ENCODE results near the gene PLAU.

DNA sequence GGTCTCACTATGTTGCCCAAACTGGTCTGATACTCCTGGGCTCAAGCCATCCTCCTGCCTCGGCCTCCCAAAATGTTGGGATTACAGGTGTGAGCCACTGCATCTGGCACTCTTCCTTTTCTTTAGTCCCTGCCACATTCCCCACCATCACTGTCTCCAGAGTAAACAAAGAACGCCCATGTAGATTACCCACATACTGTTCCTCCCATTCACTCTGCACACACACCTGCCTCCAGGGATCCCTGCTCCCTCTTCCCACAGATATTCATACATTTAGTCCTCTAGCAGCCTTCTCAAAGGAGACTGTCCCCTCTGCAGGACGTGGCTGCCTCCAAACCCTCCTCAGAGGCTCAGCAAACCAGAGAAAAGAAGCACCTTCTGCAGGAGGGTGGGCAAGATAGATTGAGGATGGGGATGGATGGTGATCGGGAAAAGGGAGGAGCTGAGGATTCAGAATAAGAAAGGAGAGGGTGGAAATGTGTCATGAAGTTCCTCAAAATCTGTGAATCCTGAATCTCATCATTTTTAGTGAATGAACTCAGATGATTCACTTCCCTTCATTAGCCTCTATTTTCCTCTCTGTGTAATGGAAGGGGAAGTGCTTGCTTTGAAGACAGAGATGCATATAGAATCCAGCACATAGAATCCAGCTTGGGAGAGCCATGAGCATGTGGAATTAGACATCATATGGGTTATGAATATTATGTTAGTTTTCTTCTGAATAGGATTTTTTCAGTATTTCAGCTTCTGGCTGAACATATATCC is 5.5 kb upstream of the PLAU start:
- TF ChIP-seq, protein P1, sequence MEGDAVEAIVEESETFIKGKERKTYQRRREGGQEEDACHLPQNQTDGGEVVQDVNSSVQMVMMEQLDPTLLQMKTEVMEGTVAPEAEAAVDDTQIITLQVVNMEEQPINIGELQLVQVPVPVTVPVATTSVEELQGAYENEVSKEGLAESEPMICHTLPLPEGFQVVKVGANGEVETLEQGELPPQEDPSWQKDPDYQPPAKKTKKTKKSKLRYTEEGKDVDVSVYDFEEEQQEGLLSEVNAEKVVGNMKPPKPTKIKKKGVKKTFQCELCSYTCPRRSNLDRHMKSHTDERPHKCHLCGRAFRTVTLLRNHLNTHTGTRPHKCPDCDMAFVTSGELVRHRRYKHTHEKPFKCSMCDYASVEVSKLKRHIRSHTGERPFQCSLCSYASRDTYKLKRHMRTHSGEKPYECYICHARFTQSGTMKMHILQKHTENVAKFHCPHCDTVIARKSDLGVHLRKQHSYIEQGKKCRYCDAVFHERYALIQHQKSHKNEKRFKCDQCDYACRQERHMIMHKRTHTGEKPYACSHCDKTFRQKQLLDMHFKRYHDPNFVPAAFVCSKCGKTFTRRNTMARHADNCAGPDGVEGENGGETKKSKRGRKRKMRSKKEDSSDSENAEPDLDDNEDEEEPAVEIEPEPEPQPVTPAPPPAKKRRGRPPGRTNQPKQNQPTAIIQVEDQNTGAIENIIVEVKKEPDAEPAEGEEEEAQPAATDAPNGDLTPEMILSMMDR (CRISPR knock-in tag; IDR thresholded peaks at IDR 0.05) = no peak
- TF ChIP-seq RFXAP (CRISPR knock-in tag; IDR thresholded peaks at IDR 0.05; ENCODE audit: borderline replicate concordance) (no peak), YY1 (IDR thresholded peaks at IDR 0.05; ENCODE audit: insufficient read depth, insufficient replicate concordance, low read depth, low read length) (no peak), DNMT1 (CRISPR knock-in tag; IDR thresholded peaks at IDR 0.05) (no peak), POLR2A (IDR thresholded peaks at IDR 0.05; ENCODE audit: insufficient read depth in 1 of 2, low read depth in 2 of 2, low read length in 2 of 2) (no peak), MXI1 (IDR thresholded peaks at IDR 0.05; ENCODE audit: borderline replicate concordance, low read depth, low read length) (no peak), ZBTB7A (CRISPR knock-in tag; IDR thresholded peaks at IDR 0.05) (no peak), ATF1 (CRISPR knock-in tag; IDR thresholded peaks at IDR 0.05) (no peak), ZFP36 (IDR thresholded peaks at IDR 0.05; ENCODE audit: borderline replicate concordance, low read depth, low read length, partially characterized antibody) (no peak), ZNF296 (CRISPR knock-in tag; conservative IDR thresholded peaks at IDR 0.05) (no peak), MYC (CRISPR knock-in tag; IDR thresholded peaks at IDR 0.05; ENCODE audit: borderline replicate concordance) (no peak), RXRA (CRISPR knock-in tag; IDR thresholded peaks at IDR 0.05) (no peak)
- TF ChIP-seq, protein P2, sequence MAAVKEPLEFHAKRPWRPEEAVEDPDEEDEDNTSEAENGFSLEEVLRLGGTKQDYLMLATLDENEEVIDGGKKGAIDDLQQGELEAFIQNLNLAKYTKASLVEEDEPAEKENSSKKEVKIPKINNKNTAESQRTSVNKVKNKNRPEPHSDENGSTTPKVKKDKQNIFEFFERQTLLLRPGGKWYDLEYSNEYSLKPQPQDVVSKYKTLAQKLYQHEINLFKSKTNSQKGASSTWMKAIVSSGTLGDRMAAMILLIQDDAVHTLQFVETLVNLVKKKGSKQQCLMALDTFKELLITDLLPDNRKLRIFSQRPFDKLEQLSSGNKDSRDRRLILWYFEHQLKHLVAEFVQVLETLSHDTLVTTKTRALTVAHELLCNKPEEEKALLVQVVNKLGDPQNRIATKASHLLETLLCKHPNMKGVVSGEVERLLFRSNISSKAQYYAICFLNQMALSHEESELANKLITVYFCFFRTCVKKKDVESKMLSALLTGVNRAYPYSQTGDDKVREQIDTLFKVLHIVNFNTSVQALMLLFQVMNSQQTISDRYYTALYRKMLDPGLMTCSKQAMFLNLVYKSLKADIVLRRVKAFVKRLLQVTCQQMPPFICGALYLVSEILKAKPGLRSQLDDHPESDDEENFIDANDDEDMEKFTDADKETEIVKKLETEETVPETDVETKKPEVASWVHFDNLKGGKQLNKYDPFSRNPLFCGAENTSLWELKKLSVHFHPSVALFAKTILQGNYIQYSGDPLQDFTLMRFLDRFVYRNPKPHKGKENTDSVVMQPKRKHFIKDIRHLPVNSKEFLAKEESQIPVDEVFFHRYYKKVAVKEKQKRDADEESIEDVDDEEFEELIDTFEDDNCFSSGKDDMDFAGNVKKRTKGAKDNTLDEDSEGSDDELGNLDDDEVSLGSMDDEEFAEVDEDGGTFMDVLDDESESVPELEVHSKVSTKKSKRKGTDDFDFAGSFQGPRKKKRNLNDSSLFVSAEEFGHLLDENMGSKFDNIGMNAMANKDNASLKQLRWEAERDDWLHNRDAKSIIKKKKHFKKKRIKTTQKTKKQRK (IDR thresholded peaks at IDR 0.05; ENCODE audit: low read length) = no peak
- TF ChIP-seq, protein P3, sequence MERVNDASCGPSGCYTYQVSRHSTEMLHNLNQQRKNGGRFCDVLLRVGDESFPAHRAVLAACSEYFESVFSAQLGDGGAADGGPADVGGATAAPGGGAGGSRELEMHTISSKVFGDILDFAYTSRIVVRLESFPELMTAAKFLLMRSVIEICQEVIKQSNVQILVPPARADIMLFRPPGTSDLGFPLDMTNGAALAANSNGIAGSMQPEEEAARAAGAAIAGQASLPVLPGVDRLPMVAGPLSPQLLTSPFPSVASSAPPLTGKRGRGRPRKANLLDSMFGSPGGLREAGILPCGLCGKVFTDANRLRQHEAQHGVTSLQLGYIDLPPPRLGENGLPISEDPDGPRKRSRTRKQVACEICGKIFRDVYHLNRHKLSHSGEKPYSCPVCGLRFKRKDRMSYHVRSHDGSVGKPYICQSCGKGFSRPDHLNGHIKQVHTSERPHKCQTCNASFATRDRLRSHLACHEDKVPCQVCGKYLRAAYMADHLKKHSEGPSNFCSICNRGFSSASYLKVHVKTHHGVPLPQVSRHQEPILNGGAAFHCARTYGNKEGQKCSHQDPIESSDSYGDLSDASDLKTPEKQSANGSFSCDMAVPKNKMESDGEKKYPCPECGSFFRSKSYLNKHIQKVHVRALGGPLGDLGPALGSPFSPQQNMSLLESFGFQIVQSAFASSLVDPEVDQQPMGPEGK (CRISPR knock-in tag; IDR thresholded peaks at IDR 0.05) = no peak
